ENCODE measurements around the gene DISP3.

The DISP3 gene

DNA sequence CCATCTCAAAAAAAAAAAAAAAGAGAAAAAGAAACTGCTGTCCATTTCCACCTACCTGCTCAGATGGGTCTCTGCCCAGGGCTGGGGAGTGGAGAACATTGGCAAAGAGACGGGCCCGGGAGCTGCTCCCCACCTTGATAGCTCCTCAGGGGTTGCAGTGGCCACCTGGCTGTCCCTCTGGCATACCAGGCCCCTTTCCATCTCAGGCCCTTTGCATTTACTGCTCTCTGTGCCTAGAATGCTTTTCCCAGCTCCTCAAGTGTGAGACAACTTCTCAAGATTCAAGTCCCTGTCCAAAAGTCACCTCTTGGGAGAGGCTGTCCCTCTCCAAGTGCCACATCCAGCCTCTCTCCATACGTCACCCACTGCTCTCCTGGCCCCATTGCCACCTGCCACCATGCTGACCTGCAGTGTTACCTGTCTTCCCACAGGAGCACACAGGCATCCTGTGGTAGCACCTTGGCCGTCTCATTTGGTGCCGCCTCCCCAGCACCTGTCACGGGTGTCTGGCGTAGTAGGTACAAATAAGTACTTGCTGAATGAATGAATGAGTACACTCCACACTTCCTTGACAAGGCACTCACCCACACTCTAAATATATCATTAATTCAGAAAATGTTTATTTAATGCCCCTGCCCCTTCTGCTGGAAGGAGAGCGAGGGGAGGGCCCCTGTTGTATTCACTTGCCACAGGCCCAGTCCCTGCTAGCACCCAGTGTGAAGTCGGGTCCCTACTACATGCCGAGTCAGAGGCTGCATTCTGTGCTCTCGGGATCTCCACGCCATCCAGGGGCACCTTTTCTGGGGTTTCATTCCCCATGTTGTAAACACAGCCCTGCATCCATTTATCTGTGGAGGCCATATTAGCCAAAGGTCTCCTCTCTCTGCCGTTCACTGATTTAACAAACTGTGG is 48.8 kb downstream of the DISP3 start:
- DNase-seq (ENCODE audit: extremely low read depth in 1 of 2, low read depth in 1 of 2): no peak

DNA sequence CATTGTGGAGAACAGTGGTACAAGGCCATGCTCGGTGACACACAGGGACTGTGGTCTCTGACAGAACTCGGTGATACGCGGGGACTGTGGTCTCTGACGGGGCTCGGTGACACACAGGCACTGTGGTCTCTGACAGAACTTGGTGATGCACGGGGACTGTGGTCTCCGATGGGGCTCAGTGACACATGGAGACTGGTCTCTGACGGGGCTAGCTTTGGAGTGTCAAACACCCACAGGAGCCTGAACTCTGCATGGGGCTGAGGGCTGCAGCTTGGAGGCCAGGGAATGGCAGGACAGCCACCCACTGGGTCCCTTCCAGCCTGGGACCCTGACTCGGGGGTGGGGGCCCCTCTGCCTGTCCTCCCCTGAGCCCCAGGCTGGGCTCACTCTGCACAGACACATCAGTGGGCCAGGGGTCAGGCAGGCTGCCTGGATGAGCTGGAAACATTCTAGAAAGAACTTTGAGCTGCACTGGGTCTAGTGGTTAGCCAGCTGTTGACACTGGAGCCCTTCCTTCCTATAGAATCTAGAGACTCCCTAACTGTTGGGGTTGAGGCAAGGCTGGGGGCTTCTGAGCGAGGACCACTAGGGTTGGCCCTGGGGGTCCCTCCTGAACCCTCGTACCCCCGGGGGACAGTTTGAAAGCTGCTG is 49.8 kb downstream of the DISP3 start:
- peak in 1 of 2 donors; percentile 46 for DNase-seq (ENCODE audit: extremely low read depth in 1 of 2, low read depth in 1 of 2)

DNA sequence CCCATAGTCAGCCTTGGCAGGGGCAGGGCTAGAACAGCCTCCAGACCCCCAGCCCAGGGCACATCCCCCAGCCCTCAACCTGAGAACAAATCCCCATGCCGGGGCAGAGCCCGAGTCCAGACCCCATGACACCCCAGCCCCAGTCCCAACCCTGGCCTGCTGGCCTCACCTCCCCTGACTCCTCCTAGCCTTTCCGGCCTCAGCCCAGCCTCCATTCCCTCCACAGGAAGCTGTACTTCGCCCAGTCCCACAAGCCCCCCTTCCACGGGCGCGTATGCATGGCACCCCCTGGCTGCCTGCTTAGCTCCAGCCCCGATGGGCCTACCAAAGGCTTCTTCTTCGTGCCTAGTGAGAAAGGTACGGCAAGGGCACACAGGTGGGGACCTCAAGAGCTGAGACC is 50.4 kb downstream of the DISP3 start:
- no peak for DNase-seq (ENCODE audit: extremely low read depth in 1 of 2, low read depth in 1 of 2)

DNA sequence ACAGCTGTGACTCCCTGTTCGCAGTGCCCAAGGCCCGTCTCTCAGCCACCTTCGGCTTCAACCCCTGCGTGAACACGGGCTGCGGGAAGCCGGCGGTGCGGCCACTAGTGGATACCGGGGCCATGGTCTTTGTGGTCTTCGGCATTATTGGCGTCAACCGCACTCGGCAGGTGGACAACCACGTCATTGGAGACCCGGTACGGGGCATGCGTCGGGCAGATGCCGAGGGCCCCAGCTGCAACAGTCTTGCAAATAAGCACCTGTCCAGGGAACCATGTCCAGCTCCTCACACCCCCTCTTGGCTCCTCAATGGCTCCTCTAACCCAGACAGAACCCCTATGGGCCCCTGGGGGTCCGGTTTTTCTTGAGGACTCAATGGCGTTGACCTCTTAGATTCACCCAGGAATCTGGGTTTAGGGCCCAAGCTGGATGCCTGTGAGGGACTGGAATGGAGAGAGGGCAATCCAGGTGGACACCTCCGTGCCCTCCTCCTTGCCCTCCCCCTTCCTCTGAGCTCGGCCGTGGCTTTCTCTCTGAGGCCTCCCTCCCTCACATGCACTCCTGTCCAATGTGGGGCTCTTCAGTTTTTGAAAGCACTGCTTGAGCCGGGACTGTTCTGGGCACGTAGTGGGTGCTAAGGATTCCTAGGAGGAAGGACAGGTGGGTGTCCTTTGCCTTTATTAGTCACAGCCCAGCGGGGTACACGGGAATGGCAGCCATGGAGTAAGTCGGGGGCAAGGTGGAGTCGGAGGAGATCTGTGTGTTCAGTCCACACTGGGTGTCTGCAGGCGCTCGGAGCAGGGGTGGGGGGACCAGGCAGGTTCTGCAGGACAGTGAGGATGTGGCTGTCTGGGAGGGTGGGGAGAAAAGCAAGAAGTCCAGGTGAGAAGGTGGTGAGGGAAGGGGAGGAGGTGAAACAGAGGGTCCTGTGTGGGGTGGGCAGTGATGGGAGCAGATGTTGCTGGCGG is 51.1 kb downstream of the DISP3 start:
- no peak for DNase-seq (ENCODE audit: extremely low read depth in 1 of 2, low read depth in 1 of 2)

DNA sequence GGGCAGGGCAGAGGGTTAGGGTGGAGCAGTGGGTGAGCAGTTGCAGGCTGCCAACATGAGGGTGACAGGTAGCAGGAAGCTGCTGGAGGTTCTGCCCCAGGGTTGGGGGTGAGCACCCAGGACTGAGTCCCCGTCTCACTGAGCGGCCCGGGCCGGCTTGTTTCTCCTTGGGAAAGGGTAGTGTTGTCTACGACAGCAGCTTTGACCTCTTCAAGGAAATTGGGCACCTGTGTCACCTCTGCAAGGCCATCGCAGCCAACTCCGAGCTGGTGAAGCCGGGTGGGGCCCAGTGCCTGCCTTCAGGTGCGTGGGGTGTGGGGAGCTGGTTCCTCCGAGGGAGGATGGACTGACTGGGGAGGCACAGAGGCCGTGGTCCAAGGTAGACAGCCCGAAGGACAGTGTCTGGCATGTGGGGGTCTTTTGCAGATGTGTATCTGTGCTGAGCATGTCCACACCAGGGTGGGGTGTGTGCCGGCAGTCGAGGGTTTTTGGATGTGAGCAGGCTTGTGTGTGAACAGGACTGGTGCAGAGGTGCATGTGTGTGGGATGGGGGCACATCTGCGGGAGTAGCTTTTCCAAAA is 51.9 kb downstream of the DISP3 start:
- no peak for DNase-seq (ENCODE audit: extremely low read depth in 1 of 2, low read depth in 1 of 2)

DNA sequence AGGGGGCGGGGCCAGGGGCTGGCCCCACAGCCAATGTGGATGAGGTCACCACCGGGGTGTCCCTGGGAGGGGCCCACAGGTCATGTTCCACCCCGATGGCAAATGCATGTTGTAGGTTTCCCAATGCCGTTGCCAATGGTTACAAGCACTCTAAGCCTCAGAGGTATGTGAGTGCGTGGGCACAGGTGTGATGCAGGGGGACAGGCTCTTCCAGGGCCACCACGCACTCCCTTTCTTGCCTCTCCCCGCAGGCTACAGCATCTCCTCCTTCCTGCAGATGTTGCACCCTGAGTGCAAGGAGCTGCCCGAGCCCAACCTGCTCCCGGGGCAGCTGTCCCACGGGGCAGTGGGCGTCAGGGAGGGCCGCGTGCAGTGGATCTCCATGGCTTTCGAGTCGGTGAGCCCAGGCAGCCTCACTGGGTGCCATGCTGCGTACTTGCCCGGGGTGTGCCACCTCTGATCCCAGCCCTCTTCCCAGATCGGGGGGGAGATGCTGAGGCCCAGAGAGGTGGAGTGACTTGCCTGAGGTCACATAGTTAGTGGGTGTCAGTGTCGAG is 52.4 kb downstream of the DISP3 start:
- DNase-seq (ENCODE audit: extremely low read depth in 1 of 2, low read depth in 1 of 2): no peak

DNA sequence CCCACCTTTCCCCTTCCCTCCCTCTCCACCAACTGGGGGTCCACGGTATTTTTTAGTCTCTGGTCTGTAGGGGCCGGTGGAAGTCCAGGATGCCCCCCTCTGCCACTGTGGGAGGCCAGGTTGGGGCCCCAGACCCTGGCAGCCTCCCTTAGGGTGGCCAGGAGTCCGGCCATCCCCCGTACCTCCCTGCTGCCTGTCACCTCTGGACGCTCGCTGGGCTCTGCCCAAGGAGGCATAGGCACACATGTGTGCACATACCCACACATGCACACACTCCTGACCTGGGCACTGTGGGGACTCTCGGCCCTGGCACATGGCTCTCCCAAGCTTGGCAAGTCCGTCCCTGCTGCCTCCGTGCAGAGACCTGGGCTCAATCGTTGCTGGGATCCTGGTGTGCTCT is 53.0 kb downstream of the DISP3 start:
- no peak for DNase-seq (ENCODE audit: extremely low read depth in 1 of 2, low read depth in 1 of 2)

DNA sequence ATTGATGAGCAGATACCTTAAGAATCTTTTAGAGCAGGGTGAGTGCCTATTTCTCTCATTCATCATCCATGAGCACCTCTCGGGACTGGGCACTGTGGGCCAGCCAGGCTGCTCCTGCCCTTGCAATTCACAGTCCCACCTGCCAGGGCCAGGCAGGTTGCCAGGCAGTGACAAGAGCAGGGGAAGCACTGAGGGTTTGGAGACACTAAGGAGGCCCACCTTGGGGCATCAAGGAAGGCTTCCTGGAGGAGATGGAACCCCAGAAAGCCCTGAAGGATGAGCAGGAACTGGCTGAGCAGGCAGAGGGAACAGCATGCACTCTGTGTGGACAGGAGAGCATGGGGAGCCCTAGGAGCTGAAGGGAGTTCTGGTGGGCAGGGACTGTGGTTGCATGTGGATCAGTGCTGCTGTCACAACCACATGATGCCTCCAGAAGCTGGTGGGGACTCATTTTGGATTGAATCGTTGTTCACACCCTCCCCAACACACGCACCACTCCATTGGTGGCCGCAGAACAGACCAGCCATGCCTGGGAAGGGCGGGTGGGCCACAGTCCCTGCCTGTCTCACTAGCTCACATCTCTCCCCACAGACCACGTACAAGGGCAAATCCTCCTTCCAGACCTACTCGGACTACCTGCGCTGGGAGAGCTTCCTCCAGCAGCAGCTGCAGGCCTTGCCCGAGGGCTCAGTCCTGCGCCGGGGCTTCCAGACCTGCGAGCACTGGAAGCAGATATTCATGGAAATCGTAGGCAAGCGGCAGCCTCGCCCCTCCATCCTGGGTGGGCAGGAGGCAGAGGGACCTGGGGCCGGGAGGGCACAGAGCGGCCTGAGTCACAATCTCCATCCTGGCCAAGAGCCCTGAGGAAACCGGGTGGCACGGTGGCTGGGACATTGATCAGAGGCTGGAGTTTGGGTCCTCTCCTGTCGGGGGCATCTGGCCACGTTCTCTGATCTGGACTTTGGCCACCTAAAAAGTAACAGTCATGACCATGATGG is 55.1 kb downstream of the DISP3 start:
- no peak for DNase-seq (ENCODE audit: extremely low read depth in 1 of 2, low read depth in 1 of 2)

DNA sequence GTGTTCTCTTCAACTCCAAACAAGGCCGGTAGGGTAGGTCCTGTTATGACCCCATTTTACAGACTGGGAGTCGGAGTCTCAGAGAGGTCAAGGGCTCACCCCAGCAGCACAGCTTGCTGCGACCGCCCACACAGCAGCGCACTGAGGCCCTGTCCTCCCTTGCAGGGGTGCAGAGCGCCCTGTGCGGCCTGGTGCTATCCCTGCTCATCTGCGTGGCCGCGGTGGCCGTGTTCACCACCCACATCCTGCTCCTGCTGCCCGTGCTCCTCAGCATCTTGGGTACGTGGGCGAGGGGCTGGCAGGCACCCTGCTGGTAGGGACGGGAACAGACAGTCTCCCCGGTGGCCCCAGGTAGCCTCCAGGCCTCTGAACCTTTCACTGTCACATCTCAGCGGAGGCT is 55.9 kb downstream of the DISP3 start:
- DNase-seq (ENCODE audit: extremely low read depth in 1 of 2, low read depth in 1 of 2): no peak

DNA sequence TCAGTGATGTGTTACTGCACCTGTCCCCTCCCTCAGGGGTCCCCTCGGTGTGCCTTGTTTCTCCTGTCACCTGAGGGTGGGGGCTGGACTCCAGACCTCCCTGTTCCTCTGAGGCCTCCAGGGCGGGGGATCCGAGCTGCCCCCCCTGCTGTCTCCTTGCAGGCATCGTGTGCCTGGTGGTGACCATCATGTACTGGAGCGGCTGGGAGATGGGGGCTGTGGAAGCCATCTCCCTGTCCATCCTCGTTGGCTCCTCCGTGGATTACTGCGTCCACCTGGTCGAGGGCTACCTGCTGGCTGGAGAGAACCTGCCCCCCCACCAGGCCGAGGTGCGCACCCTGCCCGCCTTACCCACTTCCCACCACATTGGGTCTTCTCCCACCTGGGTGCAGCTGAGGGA is 56.4 kb downstream of the DISP3 start:
- DNase-seq (ENCODE audit: extremely low read depth in 1 of 2, low read depth in 1 of 2): no peak

DNA sequence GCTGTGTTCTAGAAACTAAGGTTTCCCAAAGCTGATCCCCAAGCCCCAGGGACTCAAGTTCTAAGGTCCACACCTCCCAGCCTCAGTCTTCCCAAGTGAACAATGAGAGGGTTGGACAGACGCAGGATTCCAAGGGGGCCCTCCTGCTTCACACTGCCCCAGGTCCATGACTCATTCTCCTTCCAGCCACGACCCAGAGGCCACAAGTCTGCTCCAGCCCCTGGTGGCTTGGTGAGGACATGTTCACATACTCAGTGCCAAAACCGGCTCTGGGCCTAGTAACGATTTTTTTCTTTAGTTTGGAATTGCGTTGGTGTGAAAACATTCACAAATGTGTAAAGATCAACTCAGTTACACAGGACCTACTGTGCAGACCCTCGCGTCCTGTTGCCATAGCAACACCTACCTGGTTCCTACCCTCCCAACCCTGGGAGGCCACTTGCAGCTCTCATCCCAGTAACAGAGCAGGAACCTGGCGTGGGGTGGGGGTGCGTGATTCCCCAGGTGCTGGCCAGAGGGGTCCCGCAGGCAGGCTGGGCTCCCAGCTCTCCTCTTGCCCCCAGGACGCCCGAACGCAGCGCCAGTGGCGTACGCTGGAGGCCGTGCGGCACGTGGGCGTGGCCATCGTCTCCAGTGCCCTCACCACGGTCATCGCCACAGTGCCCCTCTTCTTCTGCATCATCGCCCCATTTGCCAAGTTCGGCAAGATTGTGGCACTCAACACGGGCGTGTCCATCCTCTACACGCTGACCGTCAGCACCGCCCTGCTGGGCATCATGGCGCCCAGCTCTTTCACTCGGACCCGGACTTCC is 57.0 kb downstream of the DISP3 start:
- DNase-seq (ENCODE audit: extremely low read depth in 1 of 2, low read depth in 1 of 2): no peak

DNA sequence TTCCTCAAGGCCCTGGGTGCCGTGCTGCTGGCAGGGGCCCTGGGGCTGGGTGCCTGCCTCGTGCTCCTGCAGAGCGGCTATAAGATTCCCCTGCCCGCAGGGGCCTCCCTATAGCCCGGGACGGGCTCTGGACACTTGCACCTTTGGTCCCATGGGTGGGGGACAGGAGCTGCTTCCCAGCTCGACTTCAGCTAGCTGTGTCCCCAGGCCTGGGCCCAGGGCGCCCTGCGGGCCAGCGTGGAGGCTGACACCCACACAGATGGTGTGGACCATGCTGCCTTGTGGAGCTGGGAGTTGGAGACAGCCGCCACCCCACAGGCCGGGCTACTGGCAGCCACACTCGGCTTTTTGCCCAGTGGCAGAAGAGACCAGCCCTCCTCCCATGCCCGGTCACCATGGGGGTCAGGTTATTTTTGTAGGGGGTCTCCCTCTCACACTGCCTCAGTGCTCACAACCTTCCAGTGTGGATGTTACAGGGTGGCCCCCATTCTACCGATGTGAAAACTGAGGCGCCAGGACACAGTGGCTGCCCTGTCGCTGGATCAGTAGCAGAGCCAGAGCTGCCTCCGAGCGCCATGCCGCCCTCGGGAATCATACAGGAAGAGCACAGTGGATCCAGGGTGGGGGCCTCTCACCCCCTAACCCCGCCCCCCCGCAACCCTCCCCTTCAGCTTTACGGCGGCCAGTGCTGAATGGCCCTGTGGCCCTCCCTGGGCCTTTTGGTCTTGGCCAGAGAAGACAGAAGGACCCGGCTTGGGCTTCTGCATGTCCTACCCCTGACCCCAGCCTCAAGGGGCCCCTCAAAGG is 57.8 kb downstream of the DISP3 start:
- DNase-seq (ENCODE audit: extremely low read depth in 1 of 2, low read depth in 1 of 2): no peak

DNA sequence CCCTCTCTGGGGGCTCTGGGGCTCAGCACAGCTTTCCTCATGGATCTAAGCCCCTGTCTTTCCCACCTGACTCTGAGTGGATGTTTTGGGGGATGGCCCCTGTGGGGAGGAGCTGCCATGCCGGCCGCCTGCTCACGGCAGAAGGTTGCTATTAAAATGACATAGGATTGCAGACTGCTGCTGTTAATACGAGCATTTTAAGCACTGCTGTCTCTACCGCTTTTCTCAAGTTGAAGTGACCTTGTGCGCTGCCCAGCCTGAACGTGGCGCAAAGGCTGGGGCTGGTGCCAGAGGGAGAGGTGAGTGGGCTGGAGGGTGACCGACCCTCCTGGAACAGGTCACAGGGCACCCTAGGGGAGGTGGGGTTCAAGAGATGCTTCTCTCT is 58.4 kb downstream of the DISP3 start:
- DNase-seq (ENCODE audit: extremely low read depth in 1 of 2, low read depth in 1 of 2): no peak

DNA sequence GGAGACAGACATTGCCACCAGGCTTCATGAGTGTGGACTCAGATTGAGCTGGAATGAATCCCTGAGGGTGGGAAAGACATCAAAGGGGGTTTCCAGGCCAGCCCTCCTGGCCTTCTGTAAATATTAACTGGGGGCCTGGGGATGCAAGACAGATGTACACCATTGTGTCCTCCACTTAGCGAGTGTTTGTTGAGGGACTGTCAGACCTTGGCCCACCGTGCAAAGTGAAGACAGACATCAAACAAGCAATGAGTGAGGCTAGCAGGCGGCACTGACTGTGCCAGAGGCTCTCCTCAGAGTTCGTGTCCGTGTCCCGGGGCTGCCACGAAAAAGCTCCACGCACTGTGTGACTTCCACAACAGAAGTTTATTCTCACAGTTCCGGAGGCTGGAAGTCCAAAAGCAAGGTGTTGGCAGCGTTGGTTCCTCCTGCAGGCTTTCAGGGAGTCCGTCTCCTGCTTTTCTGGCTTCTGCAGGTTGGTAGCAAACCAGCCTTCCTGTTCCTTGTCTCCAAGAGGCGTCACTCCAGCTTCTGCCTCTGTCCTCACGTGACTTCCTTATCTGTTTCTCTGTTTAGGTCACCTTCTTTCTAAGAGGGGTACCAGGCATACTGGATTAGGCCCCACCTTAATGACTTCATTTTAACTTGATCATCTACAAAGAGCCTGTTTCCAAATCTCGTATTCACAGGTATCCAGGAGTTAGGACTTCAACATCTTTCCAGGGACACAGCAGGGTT is 59.1 kb downstream of the DISP3 start:
- no peak for DNase-seq (ENCODE audit: extremely low read depth in 1 of 2, low read depth in 1 of 2)

DNA sequence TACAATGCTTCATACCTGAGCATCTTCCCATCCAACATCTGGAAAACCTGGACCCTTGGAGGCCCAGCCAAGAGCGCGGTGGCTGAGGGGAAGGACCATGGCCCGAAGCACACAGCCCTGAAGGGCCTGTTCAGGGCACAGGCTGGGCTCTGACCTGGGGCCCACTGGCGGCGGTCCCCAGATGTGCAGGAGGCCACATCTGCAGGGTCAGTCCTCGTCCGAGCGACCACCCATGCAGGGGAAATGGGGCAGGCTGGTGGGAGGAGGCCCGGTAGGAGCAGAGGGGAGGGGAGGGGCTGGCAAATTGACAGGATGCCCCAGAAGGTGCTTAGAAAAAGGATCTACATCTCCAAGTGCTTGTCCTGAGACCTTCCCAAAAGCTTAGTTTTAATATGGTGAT is 59.9 kb downstream of the DISP3 start:
- DNase-seq (ENCODE audit: extremely low read depth in 1 of 2, low read depth in 1 of 2): no peak

DNA sequence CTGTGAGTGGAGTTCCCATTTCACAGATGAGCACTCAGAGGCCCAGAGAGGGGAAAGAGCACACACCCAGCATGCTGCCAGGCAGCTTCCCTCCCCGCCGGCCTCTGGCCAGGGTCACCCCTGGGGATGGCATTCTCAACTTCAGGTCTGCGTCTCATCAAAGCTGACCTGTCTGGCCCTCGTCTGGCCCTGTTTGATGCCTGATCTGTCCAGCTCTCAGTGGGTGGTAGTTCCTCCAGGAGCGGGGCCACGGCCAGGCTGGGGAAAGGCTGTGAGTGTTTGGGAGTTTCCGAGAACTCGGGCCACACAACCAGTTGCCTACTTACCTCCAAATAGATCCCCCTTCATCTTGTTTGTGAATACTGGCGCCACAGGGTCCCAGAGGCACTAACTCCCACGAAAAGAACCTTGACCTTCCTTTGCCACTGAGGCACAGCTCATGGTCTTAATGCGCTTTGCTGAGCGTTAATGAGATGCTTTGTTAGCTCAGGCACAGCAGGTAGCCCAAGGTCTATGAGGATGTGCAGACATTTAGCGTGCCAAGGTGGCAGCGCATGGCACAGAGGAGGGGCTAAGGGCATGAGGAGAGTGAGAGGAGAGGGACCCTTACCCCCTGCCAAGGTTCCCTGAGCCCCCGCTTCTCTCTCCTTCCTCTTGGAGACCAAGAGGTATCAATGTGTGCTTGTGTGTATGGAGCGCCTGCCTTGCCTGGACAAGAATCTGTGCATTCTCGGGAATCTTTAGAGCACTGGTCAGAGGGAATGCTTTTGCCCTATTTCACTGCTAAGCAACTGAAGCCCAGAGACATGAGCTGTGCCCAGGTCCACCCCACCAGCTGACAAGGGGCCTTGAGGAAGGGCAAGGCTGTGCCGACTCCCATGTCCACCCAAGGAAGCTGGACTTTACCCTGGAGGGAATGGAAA is 61.2 kb downstream of the DISP3 start:
- no peak for DNase-seq (ENCODE audit: extremely low read depth in 1 of 2, low read depth in 1 of 2)

Data from stimulated activated CD8-positive, alpha-beta memory T cell treated with anti-CD3 and anti-CD28 coated beads, Interleukin-7, amount 100 ng/mL, for 48 hours (primary cell).